ENCODE data around the gene PRLH.

GRCh38 chr2:237604391-237604790 is 38.0 kb downstream of the PRLH start:
- TF ChIP-seq, protein P1, sequence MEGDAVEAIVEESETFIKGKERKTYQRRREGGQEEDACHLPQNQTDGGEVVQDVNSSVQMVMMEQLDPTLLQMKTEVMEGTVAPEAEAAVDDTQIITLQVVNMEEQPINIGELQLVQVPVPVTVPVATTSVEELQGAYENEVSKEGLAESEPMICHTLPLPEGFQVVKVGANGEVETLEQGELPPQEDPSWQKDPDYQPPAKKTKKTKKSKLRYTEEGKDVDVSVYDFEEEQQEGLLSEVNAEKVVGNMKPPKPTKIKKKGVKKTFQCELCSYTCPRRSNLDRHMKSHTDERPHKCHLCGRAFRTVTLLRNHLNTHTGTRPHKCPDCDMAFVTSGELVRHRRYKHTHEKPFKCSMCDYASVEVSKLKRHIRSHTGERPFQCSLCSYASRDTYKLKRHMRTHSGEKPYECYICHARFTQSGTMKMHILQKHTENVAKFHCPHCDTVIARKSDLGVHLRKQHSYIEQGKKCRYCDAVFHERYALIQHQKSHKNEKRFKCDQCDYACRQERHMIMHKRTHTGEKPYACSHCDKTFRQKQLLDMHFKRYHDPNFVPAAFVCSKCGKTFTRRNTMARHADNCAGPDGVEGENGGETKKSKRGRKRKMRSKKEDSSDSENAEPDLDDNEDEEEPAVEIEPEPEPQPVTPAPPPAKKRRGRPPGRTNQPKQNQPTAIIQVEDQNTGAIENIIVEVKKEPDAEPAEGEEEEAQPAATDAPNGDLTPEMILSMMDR (conservative IDR thresholded peaks at IDR 0.05 in 1 of 2, IDR thresholded peaks at IDR 0.05 in 1 of 2; ENCODE audit: low read depth in 1 of 2, low read length in 2 of 2), result no peak
- TF ChIP-seq EZH2 (IDR thresholded peaks at IDR 0.05; ENCODE audit: low read length, missing control alignments), result no peak

All from fibroblast of lung (primary cell).